NCI-H2196 treated with DMSO at 0.1 percent for 48 hours (cell line): Measurements from ENCODE around the gene SMC1B.
"Not testable (repeated sequence)": the region's sequence is repeated elsewhere in the genome, so short reads cannot be mapped to it uniquely, and the experiment has no call there.

Experiments used
- DNase-seq: peaks from one replicate; lab custom pipeline; 2025; ENCODE audit not compliant: unreplicated experiment; lab: John Stamatoyannopoulos, UW

SMC1B gene, protein sequence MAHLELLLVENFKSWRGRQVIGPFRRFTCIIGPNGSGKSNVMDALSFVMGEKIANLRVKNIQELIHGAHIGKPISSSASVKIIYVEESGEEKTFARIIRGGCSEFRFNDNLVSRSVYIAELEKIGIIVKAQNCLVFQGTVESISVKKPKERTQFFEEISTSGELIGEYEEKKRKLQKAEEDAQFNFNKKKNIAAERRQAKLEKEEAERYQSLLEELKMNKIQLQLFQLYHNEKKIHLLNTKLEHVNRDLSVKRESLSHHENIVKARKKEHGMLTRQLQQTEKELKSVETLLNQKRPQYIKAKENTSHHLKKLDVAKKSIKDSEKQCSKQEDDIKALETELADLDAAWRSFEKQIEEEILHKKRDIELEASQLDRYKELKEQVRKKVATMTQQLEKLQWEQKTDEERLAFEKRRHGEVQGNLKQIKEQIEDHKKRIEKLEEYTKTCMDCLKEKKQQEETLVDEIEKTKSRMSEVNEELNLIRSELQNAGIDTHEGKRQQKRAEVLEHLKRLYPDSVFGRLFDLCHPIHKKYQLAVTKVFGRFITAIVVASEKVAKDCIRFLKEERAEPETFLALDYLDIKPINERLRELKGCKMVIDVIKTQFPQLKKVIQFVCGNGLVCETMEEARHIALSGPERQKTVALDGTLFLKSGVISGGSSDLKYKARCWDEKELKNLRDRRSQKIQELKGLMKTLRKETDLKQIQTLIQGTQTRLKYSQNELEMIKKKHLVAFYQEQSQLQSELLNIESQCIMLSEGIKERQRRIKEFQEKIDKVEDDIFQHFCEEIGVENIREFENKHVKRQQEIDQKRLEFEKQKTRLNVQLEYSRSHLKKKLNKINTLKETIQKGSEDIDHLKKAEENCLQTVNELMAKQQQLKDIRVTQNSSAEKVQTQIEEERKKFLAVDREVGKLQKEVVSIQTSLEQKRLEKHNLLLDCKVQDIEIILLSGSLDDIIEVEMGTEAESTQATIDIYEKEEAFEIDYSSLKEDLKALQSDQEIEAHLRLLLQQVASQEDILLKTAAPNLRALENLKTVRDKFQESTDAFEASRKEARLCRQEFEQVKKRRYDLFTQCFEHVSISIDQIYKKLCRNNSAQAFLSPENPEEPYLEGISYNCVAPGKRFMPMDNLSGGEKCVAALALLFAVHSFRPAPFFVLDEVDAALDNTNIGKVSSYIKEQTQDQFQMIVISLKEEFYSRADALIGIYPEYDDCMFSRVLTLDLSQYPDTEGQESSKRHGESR

DNA sequence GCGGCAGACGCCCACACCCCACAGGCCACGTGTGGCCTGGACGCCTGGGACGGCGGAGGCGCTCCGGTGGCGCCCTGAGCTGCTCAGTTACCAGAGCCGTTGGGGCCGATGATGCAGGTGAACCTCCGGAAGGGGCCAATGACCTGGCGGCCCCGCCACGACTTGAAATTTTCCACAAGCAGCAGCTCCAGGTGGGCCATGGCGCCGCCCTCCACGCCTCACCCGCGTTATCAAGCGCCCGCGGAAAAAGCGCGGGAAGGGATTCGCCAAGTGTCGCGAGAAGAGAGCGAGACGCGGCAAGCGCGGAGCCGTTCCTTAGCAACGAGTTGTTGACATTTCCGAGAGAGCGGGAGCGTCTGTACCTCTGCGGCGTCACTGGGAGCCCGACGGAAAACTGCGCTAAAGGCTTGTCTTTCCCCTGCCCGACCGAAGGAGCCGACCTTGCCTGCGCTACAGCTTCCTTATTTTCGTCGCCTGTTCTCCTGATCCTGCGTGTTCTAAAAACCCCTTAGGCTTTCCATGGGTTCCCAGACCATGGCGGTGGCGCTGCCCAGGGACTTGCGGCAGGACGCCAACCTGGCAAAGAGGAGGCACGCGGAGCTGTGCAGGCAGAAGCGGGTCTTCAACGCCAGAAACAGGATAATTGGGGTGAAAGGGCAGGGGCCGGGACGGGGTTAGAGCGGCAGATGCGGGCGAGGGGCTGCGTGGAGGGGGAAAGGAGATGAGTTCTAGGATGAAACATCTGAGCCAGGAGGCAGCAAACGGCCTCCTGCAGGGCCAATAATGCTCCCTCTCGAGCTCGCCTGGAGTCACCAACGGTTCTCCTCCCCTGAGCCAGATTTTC, at the start of gene SMC1B, which contains the start of gene RIBC2:
SMC1B (minus strand) TSS at position 232 of the 844 bp plus-strand sequence; CDS start at position 200, 32 bp downstream.
RIBC2 (plus strand) TSS at position 326 of the 844 bp plus-strand sequence; CDS start at position 520, 194 bp downstream.
- DNase-seq, result peak; percentile 94

DNA sequence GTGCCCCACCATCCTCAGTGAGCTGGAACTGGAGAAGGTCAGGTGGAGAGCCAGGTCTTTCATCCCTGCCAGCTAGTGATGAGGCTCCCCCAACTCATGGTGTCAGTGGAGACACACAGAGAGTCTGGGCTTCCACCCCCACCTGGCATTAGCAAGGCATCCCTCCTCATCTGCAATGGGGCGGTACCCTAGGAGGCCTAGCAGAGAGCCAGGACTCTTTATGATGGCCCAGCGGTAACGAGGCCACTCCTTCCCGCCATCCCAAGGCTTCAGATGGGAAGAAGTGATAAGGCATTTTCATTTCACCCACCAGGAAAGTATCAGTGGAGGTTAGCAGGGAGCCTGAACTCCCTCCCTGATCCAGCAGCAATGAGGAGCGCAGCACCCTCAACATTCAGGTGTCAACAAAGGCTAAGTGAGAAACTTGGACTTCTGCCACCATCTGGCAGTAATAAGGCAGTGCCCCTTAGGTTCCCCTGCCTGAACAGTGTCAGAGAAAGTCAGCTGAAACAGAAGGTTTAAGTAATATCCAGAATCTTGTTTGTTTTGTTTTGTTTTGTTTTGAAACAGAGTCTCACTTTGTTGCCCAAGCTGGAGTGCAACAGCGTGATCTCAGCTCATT, 48.7 kb upstream of the SMC1B start:
- DNase-seq, result no peak

DNA sequence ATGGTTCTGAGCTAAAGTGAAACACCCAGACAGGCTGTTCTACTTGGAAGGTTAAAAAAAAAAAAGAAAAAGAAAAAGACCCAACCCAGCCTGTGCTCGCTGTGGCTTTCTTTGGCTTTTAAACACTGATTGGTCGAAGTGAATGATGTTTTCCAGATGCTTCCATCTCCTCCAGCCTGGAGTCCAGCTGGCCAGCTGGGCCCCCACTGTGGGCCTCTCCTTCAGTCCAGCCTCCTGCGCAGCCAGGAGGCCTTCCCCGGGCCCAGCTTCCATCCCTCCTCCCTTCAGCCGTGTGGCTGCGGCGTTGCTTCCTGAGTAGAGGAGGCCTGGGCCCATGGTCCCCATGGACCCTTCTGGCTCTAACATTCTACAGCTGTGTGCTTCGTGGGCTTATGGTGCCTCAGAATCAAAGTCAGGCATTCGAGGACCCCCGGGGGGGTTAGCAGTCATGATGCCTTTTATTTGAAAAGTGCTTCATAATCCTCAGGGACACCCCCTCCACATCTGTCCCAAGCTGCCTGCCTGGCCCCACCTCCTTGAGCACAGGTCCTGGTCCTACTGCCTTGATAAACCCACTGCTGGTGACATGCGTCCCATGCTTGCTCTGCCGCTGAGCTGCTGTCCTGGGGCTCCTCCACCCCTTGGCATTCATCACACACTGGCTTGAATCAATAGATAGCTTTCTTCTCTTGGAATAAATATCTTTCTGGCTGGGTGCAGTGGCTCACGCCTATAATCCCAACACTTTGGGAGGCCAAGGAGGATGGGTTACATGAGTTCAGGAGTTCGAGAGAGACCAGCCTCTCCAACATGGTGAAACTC, 47.1 kb upstream of the SMC1B start:
- DNase-seq, result no peak

DNA sequence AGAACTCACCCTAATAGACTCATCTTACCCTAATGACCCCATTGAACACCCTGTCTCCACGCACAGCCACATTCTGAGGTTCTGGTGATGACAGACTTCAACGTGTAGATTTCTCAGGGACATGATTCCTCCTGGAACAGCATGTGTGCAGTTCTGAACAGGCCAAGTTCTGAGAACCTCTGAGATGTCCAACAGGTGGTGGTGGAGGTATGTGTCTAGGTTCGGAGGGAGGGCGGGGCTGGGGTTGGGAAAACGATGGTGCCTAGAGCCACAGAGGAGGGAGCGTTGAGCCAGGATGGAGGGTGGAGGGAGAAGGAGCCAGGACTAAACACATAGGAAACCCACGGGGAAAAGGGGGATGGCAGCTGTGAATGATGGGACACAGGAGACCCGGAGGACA, 45.8 kb upstream of the SMC1B start:
- no peak for DNase-seq

DNA sequence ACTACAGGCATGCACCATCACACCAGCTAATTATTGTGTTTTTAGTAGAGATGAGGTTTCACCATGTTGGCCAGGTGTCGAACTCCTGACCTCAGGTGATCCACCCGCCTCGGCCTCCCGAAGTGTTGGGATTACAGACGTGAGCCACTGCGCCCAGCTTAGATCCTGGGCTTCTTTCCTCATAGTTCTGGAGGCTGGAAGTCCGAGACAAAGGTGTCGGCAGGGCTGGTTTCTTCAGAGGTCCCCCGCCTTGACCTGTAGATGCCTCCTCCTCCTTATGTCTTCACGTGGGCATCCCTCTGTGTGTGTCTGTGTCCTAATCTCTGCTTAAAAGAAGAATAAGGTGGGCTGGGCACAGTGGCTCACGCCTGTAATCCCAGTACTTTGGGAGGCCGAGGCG, 45.1 kb upstream of the SMC1B start:
- DNase-seq, result no peak

DNA sequence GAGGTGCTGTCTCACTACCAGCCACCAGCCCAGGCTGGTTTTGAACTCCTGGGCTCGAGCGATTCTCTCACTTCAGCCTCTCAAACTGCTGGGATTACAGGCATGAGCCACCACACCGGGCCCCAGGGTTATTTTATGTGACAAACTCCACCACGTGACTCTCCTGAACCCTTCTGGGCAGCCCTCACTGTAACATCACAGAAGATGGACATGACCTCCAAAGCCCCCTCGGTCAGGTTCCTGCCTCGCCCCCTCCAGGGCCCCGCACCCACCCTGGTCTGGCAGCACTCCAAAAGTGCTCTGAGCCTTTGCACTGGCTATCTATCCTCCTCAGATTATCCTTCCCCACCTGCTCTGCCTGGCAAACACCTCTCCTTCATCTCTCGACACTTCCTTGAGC, 43.4 kb upstream of the SMC1B start:
- DNase-seq, result no peak

DNA sequence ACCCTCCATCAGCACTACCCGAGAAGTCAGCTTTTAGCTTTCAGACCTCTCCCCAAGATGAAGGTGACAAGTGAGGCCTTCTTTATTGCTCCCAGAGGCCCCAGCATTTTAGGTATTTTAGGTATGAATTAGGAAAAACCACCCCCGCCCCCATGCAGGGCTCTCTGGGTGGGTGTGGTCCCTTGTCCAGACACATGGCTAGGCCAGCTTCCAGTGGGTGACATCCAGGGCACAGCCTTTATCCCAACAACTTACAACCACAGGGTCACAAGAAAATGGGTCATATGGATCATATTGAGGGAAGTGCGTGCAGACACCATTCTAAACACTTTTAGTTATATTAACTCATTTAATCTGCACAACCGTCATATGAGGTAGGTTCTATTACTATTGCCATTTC, 42.2 kb upstream of the SMC1B start:
- DNase-seq, result no peak

DNA sequence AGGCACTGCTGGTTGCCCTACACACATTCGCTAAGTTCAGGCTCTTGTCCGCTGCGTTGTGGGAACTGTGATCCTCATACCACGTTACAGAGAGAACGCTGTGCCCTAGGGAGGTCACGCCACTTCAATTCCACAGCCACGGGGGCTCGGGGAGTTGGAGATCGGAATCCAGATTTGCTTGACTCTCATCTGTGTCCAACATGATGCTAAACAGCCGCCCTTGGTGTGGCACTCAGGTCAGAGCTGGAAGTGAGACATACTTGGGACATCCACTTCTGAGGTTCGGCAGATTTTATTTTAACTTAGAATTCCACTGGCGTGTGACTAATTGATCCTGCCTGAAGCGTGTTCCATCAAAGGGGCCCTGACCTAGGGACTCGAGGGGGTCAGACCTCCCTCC, 41.8 kb upstream of the SMC1B start:
- no peak for DNase-seq

DNA sequence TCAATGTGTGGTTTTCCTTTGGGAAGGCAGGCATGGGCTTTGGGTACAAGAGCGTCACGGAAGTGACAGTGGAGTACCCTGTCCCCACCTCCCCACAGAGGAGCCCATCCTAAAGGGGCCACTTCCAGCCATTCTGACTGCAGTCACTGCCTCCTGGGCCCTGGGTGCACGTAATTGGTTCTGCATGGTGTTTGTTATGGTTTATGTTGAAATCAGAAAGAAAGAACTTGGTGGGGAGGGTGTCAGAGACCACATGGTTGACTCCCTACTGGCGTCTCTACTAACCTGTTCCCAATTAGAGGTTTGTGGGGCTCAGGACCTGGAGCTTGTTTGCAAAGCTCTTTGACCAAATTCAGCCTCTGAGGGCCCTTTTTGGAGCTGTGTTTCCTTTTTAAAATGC, 40.9 kb upstream of the SMC1B start:
- no peak for DNase-seq

DNA sequence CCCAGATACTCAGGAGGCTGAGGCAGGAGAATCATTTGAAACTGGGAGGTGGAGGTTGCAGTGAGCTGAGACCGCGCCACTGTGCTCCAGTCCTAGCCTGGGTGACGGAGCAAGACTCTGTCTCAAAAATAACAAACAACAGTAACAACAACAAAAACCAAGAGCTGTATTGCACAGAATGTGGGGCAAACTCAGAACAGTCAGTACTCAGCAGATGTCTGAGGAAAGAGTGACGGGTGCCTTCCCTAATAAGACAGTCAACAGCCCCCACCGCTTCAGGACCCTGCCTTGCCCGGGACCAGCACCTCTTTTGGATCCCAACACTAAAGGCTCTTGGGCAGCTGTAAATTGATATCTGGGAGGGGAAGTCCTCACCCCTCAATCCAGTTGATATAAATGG, 40.4 kb upstream of the SMC1B start:
- no peak for DNase-seq

DNA sequence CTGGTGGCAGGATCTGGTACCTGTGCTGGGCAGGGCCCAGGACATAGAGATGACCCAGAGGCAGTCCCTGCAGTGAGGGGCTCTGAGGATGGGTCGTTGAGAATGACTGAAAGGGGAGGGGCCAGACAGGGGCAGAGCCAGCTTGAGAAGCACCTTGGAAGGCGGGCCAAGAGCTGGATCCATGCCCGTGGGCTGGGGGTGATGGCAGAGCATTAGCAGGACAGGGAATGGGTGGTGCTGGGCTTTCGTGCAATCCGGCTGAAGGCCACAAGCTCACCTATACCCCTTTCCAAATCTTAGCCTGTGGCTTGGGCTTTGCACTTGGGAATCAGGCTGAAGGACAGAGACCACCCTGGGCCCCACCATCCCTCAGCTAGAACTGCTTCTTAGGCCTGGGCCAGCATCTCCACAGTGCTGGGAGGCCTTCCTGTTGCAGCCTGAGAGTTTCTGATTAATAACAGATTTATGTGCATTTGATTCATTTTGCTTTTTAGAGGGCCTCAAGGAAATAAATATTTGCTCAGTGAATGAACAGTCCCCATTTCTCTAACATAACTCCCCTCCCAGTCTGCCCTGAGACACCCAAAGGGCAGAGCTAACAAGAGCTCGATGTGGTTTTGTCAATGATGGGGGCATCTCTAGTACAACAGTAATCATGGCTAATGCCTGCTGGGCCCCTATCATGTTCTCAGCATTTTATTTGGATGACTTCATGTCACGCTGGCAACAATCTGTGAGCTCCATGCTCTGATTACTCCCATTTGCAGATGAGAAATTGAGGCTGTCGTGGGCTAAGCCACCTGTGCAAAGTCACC, 39.4 kb upstream of the SMC1B start:
- no peak for DNase-seq

DNA sequence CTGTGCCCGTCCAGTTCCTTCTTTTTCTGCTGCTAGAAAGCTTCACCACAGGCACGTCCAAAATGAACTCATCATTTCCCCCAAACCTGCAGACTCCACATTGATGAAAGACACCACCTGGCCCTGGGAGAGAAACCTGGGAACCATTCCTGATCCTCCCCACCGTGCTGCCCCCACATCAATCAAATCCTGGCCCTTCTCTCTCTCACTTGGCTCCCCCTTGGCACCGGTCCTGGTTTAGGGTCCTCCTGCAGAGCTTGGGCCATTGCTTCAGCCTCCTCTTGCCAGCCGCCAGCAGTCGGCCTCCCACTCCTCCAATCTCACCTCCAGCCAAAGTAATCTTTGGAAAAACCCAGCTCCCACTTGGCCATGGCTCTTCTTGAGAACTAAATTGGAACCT, 38.6 kb upstream of the SMC1B start:
- no peak for DNase-seq

DNA sequence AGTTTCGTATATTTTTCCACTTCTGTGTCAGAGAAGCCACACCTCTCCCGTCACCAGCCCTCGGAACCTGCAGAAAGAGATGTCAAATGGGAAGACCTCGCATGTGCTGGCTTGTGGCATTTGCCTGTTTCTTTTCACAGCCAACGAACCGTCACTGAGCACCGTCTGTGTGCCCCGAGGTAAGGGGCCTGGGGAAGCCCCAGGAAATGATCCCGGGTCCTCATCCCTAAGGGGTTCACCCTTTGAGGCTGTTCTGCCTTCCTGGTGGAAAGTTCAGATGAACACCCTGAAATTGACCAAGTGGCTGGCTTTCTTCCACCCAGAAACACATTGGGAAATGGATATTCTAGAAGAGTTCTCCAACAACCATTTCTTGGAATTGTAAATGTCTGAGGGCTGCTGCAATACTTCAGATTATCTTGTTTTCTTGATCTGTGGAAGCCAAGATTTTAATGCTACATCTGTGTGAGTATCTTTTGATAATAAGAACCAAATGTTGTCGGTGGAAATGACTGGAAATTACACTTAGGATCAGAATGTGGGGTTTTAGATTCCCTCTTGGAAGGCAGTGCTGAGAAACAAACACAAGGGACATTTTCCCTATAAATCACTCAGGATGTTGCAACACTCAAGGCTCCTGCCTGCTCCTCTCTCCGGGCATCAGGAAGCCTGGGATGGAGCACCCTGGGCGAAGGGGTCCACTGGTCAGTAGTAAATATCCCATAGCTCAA, 37.7 kb upstream of the SMC1B start:
- no peak for DNase-seq

DNA sequence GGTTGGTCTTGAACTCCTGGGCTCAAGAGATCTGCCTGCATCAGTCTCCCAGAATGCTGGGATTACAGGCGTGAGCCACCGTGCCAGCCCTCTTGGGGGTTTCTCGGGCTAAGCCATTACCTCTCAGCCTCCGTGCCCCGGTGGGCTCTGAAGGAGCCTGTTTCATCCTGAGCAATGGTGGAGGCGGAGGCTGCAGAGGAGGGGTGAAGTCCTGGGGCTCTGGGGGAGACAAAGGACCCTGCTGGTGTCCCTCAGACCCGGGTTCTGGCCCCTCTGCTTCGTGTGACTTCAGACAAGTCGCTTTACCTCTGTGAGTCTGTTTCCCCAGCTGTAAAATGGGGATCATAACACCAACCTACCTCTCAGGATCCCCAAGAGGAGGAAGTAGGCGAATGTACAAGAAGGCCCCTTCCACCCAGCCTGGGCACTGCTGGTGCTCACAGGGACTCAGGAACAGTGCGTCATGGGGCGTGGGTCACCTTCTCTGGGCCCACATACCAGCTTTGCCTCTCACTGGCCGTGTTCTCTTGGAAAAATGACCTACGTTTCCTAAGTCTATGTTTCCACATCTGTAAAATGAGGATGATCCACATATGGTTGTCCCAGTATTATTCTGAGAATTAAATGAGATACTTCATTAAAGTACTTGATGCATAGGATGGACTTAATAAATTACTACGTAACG, 36.8 kb upstream of the SMC1B start:
- DNase-seq, result no peak

DNA sequence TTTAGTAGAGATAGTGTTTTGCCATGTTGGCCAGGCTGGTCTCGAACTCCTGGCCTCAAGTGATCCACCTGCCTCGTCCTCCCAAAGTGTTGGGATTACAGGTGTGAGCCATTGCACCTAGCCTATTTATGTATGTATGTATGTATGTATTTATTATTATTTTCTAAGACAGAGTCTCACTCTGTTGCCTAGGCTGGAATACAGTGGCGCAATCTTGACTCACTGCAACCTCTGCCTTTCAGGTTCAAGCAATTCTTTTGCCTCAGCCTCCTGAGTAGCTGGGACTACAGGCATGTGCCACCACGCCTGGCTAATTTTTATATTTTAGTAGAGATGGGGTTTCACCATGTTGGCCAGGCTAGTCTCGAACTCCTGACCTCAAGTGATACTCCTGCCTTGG, 36.0 kb upstream of the SMC1B start:
- not testable (repeated sequence) for DNase-seq

DNA sequence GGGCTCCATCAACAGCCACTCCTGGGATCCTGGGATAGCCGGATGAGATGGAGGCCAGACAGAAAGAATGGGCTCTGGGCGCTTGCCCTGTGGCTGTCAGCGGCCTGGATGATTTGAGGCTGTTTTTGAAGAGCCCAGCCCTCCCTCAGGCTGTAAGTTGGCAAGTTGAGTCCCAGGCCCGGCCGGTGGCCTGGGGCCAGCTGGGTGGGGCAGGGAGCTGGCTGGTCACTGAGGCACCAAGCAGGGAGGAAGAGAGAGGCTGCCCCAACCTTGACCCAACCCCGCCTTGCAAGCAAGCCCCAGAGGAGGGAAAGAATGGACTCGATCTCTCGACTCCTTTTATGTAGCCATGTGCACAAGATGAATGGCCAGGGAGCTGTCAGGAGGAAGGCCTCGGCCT, 35.0 kb upstream of the SMC1B start:
- no peak for DNase-seq

DNA sequence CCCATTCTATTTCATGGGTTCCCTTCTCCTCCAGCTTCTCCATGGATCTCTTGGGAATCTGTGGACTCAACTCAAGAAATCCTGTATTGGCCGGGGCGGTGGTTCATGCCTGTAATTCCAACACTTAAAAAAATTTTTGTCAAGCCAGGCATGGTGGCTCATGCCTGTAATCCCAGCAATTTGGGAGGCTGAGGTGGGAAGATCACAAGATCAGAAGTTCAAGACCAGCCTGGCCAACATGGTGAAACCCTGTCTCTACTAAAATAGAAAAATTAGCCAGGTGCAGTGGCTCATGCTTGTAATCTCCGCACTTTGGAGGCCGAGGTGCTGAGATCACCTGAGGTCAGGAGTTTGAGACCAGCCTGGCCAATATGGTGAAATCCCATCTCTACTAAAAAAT, 34.2 kb upstream of the SMC1B start:
- DNase-seq, result not testable (repeated sequence)
